Measurements from ENCODE around the gene PIN4.

DNA sequence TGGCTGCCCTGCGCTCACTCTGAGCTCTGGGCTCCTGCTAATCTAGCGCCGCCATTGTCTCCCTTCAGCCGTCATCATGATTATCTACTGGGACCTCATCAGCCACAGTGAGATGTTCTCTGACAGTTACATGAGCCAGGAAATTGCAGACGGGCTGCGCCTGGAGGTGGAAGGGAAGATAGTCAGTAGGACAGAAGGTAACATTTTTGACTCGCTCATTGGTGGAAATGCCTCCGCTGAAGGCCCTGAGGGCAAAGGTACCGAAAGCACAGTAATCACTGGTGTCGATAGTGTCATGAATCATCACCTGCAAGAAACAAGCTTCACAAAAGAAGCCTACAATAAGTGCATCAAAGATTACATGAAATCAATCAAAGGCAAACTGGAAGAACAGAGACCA, 21.8 kb upstream of the PIN4 start:
- TF ChIP-seq, protein P1, sequence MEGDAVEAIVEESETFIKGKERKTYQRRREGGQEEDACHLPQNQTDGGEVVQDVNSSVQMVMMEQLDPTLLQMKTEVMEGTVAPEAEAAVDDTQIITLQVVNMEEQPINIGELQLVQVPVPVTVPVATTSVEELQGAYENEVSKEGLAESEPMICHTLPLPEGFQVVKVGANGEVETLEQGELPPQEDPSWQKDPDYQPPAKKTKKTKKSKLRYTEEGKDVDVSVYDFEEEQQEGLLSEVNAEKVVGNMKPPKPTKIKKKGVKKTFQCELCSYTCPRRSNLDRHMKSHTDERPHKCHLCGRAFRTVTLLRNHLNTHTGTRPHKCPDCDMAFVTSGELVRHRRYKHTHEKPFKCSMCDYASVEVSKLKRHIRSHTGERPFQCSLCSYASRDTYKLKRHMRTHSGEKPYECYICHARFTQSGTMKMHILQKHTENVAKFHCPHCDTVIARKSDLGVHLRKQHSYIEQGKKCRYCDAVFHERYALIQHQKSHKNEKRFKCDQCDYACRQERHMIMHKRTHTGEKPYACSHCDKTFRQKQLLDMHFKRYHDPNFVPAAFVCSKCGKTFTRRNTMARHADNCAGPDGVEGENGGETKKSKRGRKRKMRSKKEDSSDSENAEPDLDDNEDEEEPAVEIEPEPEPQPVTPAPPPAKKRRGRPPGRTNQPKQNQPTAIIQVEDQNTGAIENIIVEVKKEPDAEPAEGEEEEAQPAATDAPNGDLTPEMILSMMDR (IDR thresholded peaks at IDR 0.05): no peak
- no peak for TF ChIP-seq POLR2A (IDR thresholded peaks at IDR 0.05)
